Measurements from ENCODE around the gene GIGYF1.

DNA sequence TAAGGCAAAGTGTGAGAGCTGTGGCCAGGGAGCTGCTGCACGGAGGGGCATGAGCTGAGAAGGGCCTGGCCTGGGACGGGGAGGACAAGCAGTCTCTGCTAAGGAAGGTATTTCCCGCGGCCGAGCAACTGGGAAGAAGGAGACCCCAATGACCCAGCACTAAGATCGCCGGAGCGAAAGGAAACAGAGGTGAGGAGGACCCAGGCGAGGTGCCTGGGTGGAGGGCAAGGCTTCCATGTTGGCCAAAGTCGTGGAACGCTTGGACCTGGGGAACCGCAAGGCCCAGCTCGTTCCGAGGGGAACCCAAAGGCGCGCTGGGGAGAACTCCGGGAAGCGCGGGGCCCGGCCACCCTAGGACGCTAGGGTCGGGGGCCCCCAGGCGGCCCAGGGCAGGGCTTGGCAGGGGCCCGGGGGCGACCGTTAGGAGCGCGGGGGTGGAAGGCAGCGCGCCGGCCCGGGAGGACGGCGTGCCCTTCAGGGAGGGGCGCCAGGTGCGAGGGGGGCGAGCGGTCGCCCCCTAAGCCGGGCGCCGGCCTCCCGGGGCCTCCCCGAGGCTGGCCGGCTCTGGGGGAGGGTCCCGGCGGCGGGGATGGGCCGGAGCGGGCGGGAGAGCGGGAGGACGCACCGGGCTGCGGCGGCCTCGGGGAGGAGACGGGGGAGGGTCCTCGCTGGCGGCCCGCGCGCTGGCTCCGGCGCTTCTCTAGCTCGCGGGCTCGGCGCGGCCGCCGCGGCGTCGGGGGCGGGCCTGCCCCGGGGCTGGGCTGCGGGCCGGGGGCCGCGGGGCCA is 545 bp downstream of the GIGYF1 start:
- TF ChIP-seq EZH2 (IDR thresholded peaks at IDR 0.05), result no peak
- TF ChIP-seq POLR2AphosphoS5 (IDR thresholded peaks at IDR 0.05; ENCODE audit: borderline replicate concordance, low read depth, low read length), result no peak
